Measurements from ENCODE around the gene ACIN1. TPM values are rescaled to one million over a fixed set of nuclear protein-coding genes. Genes with fewer than 3 reads are reported as not detected.

Gene ACIN1
- total and polyA plus RNA-seq, 2 of the 13 experiments (the other 11 are each of a cell fraction or from before 2014, with no cell fraction given) = 165 to 183 TPM

GRCh38 chr14:23052671-23053070, 42.3 kb downstream of the ACIN1 start:
- no TSS peak for BruUV-seq (replicated peaks)
- Histone ChIP-seq H3K27ac (ENCODE audit: extremely low read length, insufficient read depth, low read length) (no peak overlapping the region), H3K4me2 (ENCODE audit: low read depth, low read length) (no peak overlapping the region; the same call in 1 of the 2 replicates), H3K4me3 (replicated peaks in 1 of 3; ENCODE audit: insufficient read depth in 1 of 3, low read depth in 2 of 3, low read length in 3 of 3) (no peak overlapping the region), H3K4me1 (ENCODE audit: insufficient read depth, low read length) (peaks cover 26% of the 10 kb centered on the region), H4K20me1 (ENCODE audit: insufficient read depth, low read length) (no peaks in the 10 kb centered on the region), H3K27me3 (ENCODE audit: control insufficient read depth in 1 of 2, insufficient read depth in 2 of 2, low read length in 2 of 2) (peaks cover 0 to 6% of the 10 kb centered on the region in 2 experiments; a peak in 1 of 5 replicates), H3K9me3 (ENCODE audit: low read length) (no peaks in the 10 kb centered on the region), H2AFZ (ENCODE audit: low read length) (no peak overlapping the region), H3K79me2 (ENCODE audit: insufficient read depth, low read length) (no peaks in the 10 kb centered on the region), H3K9ac (ENCODE audit: insufficient read depth, low read depth, low read length) (no peak overlapping the region), H3K36me3 (replicated peaks in 1 of 2; ENCODE audit: control insufficient read depth in 1 of 2, insufficient read depth in 2 of 2, low read length in 2 of 2) (no peaks in the 10 kb centered on the region)
- CTCF ChIA-PET (ENCODE audit: low intra/inter-chr PET ratio, low total read pairs) = interaction anchor here (2.5 to 8.5 kb wide), 2 partner anchors 58 to 66 kb away, joined by 27 to 77 read pairs; no protein-coding TSS in a partner anchor
- no peak for DNase-seq (ENCODE audit: low spot score)
- intact Hi-C loops (cut with micrococcal nuclease; ENCODE audit: unreplicated experiment) = loop anchor here (1.0 kb wide), 2 partner anchors 58 to 66 kb away; no protein-coding TSS in a partner anchor
- POLR2A ChIA-PET = interaction anchor here (1.0 to 7.4 kb wide), 10 partner anchors 12 to 80 kb away, joined by 3 to 72 read pairs (median 7); partner anchors contain the start of genes ACIN1, AJUBA and PSMB5
- in situ Hi-C loops (cut with HindIII; ENCODE audit: extremely low pct_ligation_motif_present, low pct_unique_long_range_greater_than_20kb) = loop anchor here (5.0 kb wide), 2 partner anchors 65 to 495 kb away; no protein-coding TSS in a partner anchor
- ATAC-seq = no peak
- FAIRE-seq = no peak
- WGBS (ENCODE audit: low lambda C conversion rate) = 37% methylated on average over 3 of the region's 3 CpGs
- TF ChIP-seq, protein P1, sequence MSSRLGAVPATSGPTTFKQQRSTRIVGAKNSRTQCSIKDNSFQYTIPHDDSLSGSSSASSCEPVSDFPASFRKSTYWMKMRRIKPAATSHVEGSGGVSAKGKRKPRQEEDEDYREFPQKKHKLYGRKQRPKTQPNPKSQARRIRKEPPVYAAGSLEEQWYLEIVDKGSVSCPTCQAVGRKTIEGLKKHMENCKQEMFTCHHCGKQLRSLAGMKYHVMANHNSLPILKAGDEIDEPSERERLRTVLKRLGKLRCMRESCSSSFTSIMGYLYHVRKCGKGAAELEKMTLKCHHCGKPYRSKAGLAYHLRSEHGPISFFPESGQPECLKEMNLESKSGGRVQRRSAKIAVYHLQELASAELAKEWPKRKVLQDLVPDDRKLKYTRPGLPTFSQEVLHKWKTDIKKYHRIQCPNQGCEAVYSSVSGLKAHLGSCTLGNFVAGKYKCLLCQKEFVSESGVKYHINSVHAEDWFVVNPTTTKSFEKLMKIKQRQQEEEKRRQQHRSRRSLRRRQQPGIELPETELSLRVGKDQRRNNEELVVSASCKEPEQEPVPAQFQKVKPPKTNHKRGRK (CRISPR knock-in tag; IDR thresholded peaks at IDR 0.05) = 0 out of 2 replicates have a peak, but pooled peaks have one; percentile 43
- TF ChIP-seq ZNF274 (CRISPR knock-in tag; IDR thresholded peaks at IDR 0.05) (0 out of 2 replicates have a peak, but pooled peaks have one; percentile 9), ESRRA (CRISPR knock-in tag; IDR thresholded peaks at IDR 0.05; ENCODE audit: low read depth) (no peak), KAT2B (IDR thresholded peaks at IDR 0.05; ENCODE audit: borderline replicate concordance, low read depth, low read length) (no peak), ZNF720 (CRISPR knock-in tag; IDR thresholded peaks at IDR 0.05) (no peak), ZNF563 (CRISPR knock-in tag; IDR thresholded peaks at IDR 0.05) (0 out of 2 replicates have a peak, but pooled peaks have one; percentile 11), ZNF513 (CRISPR knock-in tag; conservative IDR thresholded peaks at IDR 0.05) (no peak), AKAP8 (CRISPR knock-in tag; IDR thresholded peaks at IDR 0.05) (no peak), CENPT (CRISPR knock-in tag; IDR thresholded peaks at IDR 0.05; ENCODE audit: low read depth) (no peak), SALL1 (CRISPR knock-in tag; IDR thresholded peaks at IDR 0.05) (no peak), SNAPC4 (CRISPR knock-in tag; IDR thresholded peaks at IDR 0.05) (no peak), CAMTA2 (CRISPR knock-in tag; IDR thresholded peaks at IDR 0.05; ENCODE audit: borderline replicate concordance) (no peak), FOXK1 (CRISPR knock-in tag; IDR thresholded peaks at IDR 0.05; ENCODE audit: borderline replicate concordance, low read depth) (0 out of 2 replicates have a peak, but pooled peaks have one; percentile 32), ZNF33B (CRISPR knock-in tag; IDR thresholded peaks at IDR 0.05) (0 out of 2 replicates have a peak, but pooled peaks have one; percentile 41), TEAD3 (CRISPR knock-in tag; optimal IDR thresholded peaks at IDR 0.05; ENCODE audit: borderline replicate concordance) (peak; percentile 1), ZBTB20 (CRISPR knock-in tag; IDR thresholded peaks at IDR 0.05; ENCODE audit: borderline replicate concordance, low read depth) (0 out of 2 replicates have a peak, but pooled peaks have one; percentile 19), NFE2L1 (CRISPR knock-in tag; IDR thresholded peaks at IDR 0.05; ENCODE audit: borderline replicate concordance) (peak; percentile 4; the same call in 1 of the 2 replicates)

Measured in HepG2 (cell line).